ENCODE measurements around the gene RAB6B.
"Not testable (repeated sequence)": the region's sequence is repeated elsewhere in the genome, so short reads cannot be mapped to it uniquely, and the experiment has no call there.

The RAB6B gene

GRCh38 chr3:133804896-133805295, 90.8 kb downstream of the RAB6B start:
- no peak for DNase-seq

GRCh38 chr3:133803469-133803868, 92.2 kb downstream of the RAB6B start:
- DNase-seq = no peak

- no peak for DNase-seq
Observed at GRCh38 chr3:133799794-133800585, 95.7 kb downstream of the RAB6B start.

GRCh38 chr3:133797396-133798105, 98.1 kb downstream of the RAB6B start:
- no peak for DNase-seq

GRCh38 chr3:133792171-133792763, 103.4 kb downstream of the RAB6B start:
- DNase-seq = no peak

GRCh38 chr3:133788024-133788423, 107.7 kb downstream of the RAB6B start:
- no peak for DNase-seq

- DNase-seq = no peak
Observed at GRCh38 chr3:133783762-133784161, 111.9 kb downstream of the RAB6B start.

GRCh38 chr3:133782454-133782853, 113.2 kb downstream of the RAB6B start:
- no peak for DNase-seq

GRCh38 chr3:133781570-133781969, 114.1 kb downstream of the RAB6B start:
- DNase-seq = no peak

GRCh38 chr3:133780756-133781155, 114.9 kb downstream of the RAB6B start:
- DNase-seq = not testable (repeated sequence)

GRCh38 chr3:133779626-133780203, 116.0 kb downstream of the RAB6B start:
- no peak for DNase-seq

- no peak for DNase-seq
Observed at GRCh38 chr3:133777807-133778568, 117.7 kb downstream of the RAB6B start.

- no peak for DNase-seq
Observed at GRCh38 chr3:133776794-133777438, 118.8 kb downstream of the RAB6B start.

- no peak for DNase-seq
Observed at GRCh38 chr3:133775835-133776234, 119.8 kb downstream of the RAB6B start.

GRCh38 chr3:133775309-133775708, 120.4 kb downstream of the RAB6B start:
- no peak for DNase-seq
